PFSK-1 (cell line): ENCODE data around the gene TMEM174.

Source experiments
- FOXP2 ChIP-seq: optimal IDR thresholded peaks from 2 replicates; pipeline ENCODE3; 2011; ENCODE audit warnings: borderline replicate concordance, control low read depth, inconsistent platforms; ENCODE audit not compliant: insufficient read depth; ENCODE audit errors: extremely low read length, extremely low read depth
- POLR2AphosphoS5 ChIP-seq: IDR thresholded peaks from 2 replicates; pipeline ENCODE4 v1.6.1; 2012; ENCODE audit warnings: low read depth, mild to moderate bottlenecking, control low read depth, low read length, moderate library complexity
- TAF1 ChIP-seq: IDR thresholded peaks from 2 replicates; pipeline ENCODE4 v1.6.1; 2012; ENCODE audit warnings: low read length, control low read depth, borderline replicate concordance; ENCODE audit not compliant: insufficient read depth

DNA sequence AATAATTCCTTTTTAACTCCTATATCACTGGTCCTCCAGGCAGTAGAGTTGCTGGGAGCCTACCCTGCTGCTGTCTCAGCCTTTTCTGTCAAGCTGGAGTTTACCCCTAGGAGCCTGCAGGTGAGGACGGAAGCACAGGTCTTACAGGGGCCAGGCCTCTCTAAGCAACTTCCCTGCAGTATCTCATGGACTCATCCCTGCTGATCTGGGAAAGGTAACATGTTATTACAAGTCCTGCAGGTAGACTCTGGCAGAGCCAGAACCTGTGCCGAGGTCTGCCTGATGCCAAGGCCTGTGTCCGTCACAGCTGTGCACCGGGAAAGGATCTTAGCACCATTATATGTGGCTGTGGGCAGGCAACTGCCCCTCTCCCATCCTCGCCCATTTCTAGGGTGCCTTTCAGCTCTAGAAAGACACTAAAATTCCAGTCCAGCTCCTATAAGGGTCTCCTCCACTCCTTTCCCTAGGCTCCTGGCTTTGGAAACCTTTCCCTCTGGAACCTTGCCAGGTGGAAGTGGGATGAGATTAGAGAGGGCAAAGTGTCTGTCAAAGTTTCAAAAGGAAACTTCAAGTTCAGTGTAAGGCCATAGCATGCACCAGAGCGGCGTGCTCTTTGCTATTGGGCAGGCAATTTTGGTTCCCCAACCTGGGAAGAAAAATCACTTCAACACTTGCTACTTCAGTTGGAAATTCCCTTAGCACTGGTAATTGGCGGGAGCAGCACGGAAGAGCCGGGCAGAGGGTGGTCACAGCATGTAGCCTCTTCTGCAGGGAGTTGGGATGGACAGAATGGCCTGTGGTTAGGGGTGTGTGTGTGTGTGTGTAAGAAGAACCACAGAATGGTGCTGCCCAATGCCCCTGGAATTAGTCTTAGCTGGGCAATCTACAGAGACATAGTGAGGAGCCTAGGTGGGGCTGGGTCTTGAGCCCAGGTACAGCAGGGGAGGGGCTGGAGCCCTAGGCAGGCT lies 35.1 kb upstream of the TMEM174 start:
- TF ChIP-seq POLR2AphosphoS5 (no peak), TAF1 (no peak), FOXP2 (no peak)
